Endothelial cell of umbilical vein (primary cell): ENCODE data around the gene CC2D2B. TPM values are rescaled to one million over a fixed set of nuclear protein-coding genes. Genes with fewer than 3 reads are reported as not detected.
"Not testable (repeated sequence)": the region's sequence is repeated elsewhere in the genome, so short reads cannot be mapped to it uniquely, and the experiment has no call there.

Experiments used
- BruUV-seq: library from RNA; stranded (reverse); fragments of 400-500 nt; replicated peaks from 2 replicates; lab custom pipeline; 2021; lab: Mats Ljungman, UMichigan
- CTCF ChIA-PET: fragments of 300-600, 350-600 bp; sonication (Branson Sonifier 250); formaldehyde crosslinking; loops from one replicate; lab custom pipeline; 2021; ENCODE audit warnings: antibody characterized with exemption, inconsistent platforms; lab: Charles Lee
- POLR2A ChIA-PET: fragments of 300-600, 350-600 bp; sonication (Branson Sonifier 250); formaldehyde crosslinking; loops from one replicate; lab custom pipeline; 2021; ENCODE audit warnings: antibody characterized with exemption, inconsistent platforms; lab: Charles Lee
- DNase-seq: peaks from one replicate; pipeline ENCODE4 v3.0.0-alpha.2; 2011; ENCODE audit warnings: low read depth, low spot score
- FAIRE-seq: peaks from 2 replicates; lab custom pipeline; 2011; peaks lifted over from hg19 to GRCh38; lab: Jason Lieb, UNC
- H2AFZ ChIP-seq: 2 replicates; pipeline ENCODE4 v1.6.0; 2012; ENCODE audit warnings: low read depth, low read length, control low read depth, inconsistent platforms
- H3K27ac ChIP-seq: 2 replicates; pipeline ENCODE4 v1.5.1; 2011; ENCODE audit warnings: low read depth, mild to moderate bottlenecking, control low read depth, low read length, moderate library complexity; ENCODE audit not compliant: insufficient read depth
- H3K27me3 ChIP-seq, 2 experiments: 2 replicates each; pipeline versions ENCODE4 v1.6.0 to v1.6.1; 2011; ENCODE audit warnings: low read length in 2 of 2, mixed read lengths in 1 of 2; ENCODE audit not compliant: control insufficient read depth in 2 of 2, insufficient read depth in 2 of 2
- H3K36me3 ChIP-seq, 2 experiments: 2 replicates in 1 of 2; 3 replicates in 1 of 2; pipeline ENCODE4 v1.5.1; 2011; ENCODE audit warnings: low read length in 2 of 2, mild to moderate bottlenecking in 1 of 2, moderate library complexity in 1 of 2; ENCODE audit not compliant: control insufficient read depth in 2 of 2, insufficient read depth in 2 of 2; ENCODE audit errors: extremely low read depth in 1 of 2
- H3K4me1 ChIP-seq: 3 replicates; pipeline ENCODE4 v1.5.1; 2011; ENCODE audit warnings: mild to moderate bottlenecking, low read length; ENCODE audit not compliant: control insufficient read depth, insufficient read depth; ENCODE audit errors: extremely low read depth
- H3K4me2 ChIP-seq: 2 replicates; pipeline ENCODE4 v1.6.1; 2011; ENCODE audit warnings: low read length, control low read depth, mixed read lengths; ENCODE audit not compliant: insufficient read depth
- H3K4me3 ChIP-seq, 3 experiments: fragments of 200-600 bp in 1 of 3; sonication (generic), shearing (Covaris generic) in 1 of 3; replicated peaks in 1 of 3; 2 replicates each; pipeline ENCODE4 v1.5.1; 2011 to 2016; ENCODE audit warnings: control low read depth in 3 of 3, low read length in 3 of 3, mild to moderate bottlenecking in 2 of 3, inconsistent platforms in 1 of 3, low read depth in 1 of 3, moderate library complexity in 1 of 3; ENCODE audit not compliant: insufficient read depth in 1 of 3
- H3K79me2 ChIP-seq: 2 replicates; pipeline ENCODE4 v1.6.0; 2012; ENCODE audit warnings: low read length, inconsistent platforms; ENCODE audit not compliant: control insufficient read depth, insufficient read depth
- H3K9ac ChIP-seq: replicated peaks from 2 replicates; pipeline ENCODE3; 2011; ENCODE audit warnings: low read length, control low read depth; ENCODE audit not compliant: insufficient read depth; ENCODE audit errors: extremely low read depth
- H3K9me1 ChIP-seq: replicated peaks from 3 replicates; pipeline ENCODE4 v1.6.0; 2011; ENCODE audit warnings: mild to moderate bottlenecking, low read length; ENCODE audit not compliant: control insufficient read depth, insufficient read depth; ENCODE audit errors: extremely low read depth
- H3K9me3 ChIP-seq: replicated peaks from 2 replicates; pipeline ENCODE4 v1.5.1; 2012; ENCODE audit warnings: low read length, inconsistent platforms; ENCODE audit not compliant: control insufficient read depth, insufficient read depth
- H4K20me1 ChIP-seq: replicated peaks from 2 replicates; pipeline ENCODE3; 2011; ENCODE audit warnings: mild to moderate bottlenecking, low read length; ENCODE audit not compliant: control insufficient read depth, insufficient read depth; ENCODE audit errors: extremely low read depth
- CTCF ChIP-seq, 2 donors: IDR thresholded peaks; 1 replicate in 1 of 2; 2 replicates in 1 of 2; pipeline ENCODE4 v1.5.1; 2011; ENCODE audit warnings: low read length in 2 of 2, mild to moderate bottlenecking in 2 of 2, moderate library complexity in 2 of 2, control low read depth in 1 of 2, inconsistent platforms in 1 of 2, low read depth in 1 of 2; ENCODE audit not compliant: insufficient read depth in 1 of 2; ENCODE audit errors: extremely low read depth in 1 of 2
- EZH2 ChIP-seq: IDR thresholded peaks from 2 replicates; pipeline ENCODE4 v1.6.1; 2012; ENCODE audit warnings: borderline replicate concordance, low read depth, mild to moderate bottlenecking, moderate library complexity, low read length, inconsistent platforms; ENCODE audit not compliant: severe bottlenecking
- FOS ChIP-seq: IDR thresholded peaks from 2 replicates; pipeline ENCODE4 v1.6.1; 2011; ENCODE audit warnings: mild to moderate bottlenecking, low read length, moderate library complexity, borderline replicate concordance; ENCODE audit not compliant: insufficient read depth
- GATA2 ChIP-seq: IDR thresholded peaks from 2 replicates; pipeline ENCODE4 v1.7.0; 2011; ENCODE audit warnings: low read depth, mild to moderate bottlenecking, moderate library complexity, mixed read lengths, low read length; ENCODE audit not compliant: insufficient read length, insufficient read depth
- JUN ChIP-seq: IDR thresholded peaks from 2 replicates; pipeline ENCODE4 v1.6.1; 2011; ENCODE audit warnings: borderline replicate concordance, low read depth; ENCODE audit not compliant: insufficient read length, insufficient read depth
- MYC ChIP-seq: IDR thresholded peaks from one replicate; pipeline ENCODE4 v1.6.1; 2011; ENCODE audit warnings: mild to moderate bottlenecking, low read depth, low read length
- POLR2A ChIP-seq: IDR thresholded peaks from 2 replicates; pipeline ENCODE4 v1.6.1; 2012; ENCODE audit warnings: low read depth, mild to moderate bottlenecking, control low read depth, low read length
- POLR2AphosphoS5 ChIP-seq: IDR thresholded peaks from 2 replicates; pipeline ENCODE4 v1.6.1; 2012; ENCODE audit warnings: low read depth, mild to moderate bottlenecking, control low read depth, low read length, moderate library complexity; ENCODE audit not compliant: insufficient read depth
- dilution Hi-C: fragments of 300-500 bp; cut with MboI; formaldehyde crosslinking; loops from one replicate; pipeline ENCODE4 v1.15.0; 2019; ENCODE audit warnings: low sequenced_read_pairs; ENCODE audit not compliant: extremely low pct_ligation_motif_present
- intact Hi-C: fragments of 100-400 bp; cut with micrococcal nuclease; formaldehyde crosslinking; loops from one replicate; pipeline ENCODE4 v1.10.0; 2022
- polyA plus RNA-seq, 4 experiments: library from polyadenylated mRNA; depleted of rRNA in 3 of 4; stranded (reverse) in 3 of 4; unstranded in 1 of 4; fragments of >200 nt; gene quantifications; 2 replicates each; pipeline versions ENCODE4 v1.2.1 to v1.2.3, GENCODE V29; 2011 to 2012; ENCODE audit warnings: missing spikeins in 1 of 4
- total RNA-seq: library from RNA; stranded (reverse); gene quantifications from 2 replicates; pipeline ENCODE4 v1.2.3, GENCODE V29; 2021
- TF ChIP-seq, protein P1 (sequence below): IDR thresholded peaks from 2 replicates; pipeline ENCODE4 v1.6.1; 2011; ENCODE audit not compliant: insufficient read depth, insufficient read length

Gene CC2D2B
- total and polyA plus RNA-seq, 2 donors (not counting 3 experiments of a cell fraction or from before 2014, with no cell fraction given), result 0.21 to 1.2 TPM

- Histone ChIP-seq H2AFZ (no peak overlapping the region), H3K4me2 (no peak overlapping the region), H3K27ac (no peak overlapping the region), H3K79me2 (no peaks in the 10 kb centered on the region), H3K9me3 (no peaks in the 10 kb centered on the region), H3K9ac (no peak overlapping the region), H3K9me1 (no peaks in the 10 kb centered on the region), H4K20me1 (no peaks in the 10 kb centered on the region), H3K4me1 (no peaks in the 10 kb centered on the region), H3K4me3 (no peak overlapping the region), H3K27me3 (peaks cover 3 to 9% of the 10 kb centered on the region in 2 experiments), H3K36me3 (no peaks in the 10 kb centered on the region)
- ChIA-PET CTCF (interaction anchor here (0.8 to 1.3 kb wide), 3 partner anchors 11 to 28 kb away, joined by 3 read pairs; no protein-coding TSS in a partner anchor), POLR2A (no interaction called here)
- DNase-seq, result no peak
- dilution Hi-C loops, result no loop called here
- no peak for TF ChIP-seq POLR2A
- TF ChIP-seq, protein P1, sequence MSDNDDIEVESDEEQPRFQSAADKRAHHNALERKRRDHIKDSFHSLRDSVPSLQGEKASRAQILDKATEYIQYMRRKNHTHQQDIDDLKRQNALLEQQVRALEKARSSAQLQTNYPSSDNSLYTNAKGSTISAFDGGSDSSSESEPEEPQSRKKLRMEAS, result no peak
- no peak for TF ChIP-seq JUN
- no peak for TF ChIP-seq CTCF (IDR thresholded peaks at IDR 0.05; ENCODE audit: extremely low read depth in 1 of 2, insufficient read depth in 1 of 2, low read depth in 1 of 2, low read length in 2 of 2)
- no peak for TF ChIP-seq GATA2
- TF ChIP-seq POLR2AphosphoS5, result no peak
- no peak for TF ChIP-seq FOS
- TF ChIP-seq MYC, result no peak
- TF ChIP-seq EZH2, result no peak
- no TSS peak for BruUV-seq
- intact Hi-C loops, result no loop called here
- no peak for FAIRE-seq
These were observed 80.9 kb downstream of the CC2D2B start for GRCh38 chr10:95988702-95989101.

GRCh38 chr10:95994376-95994775, 86.6 kb downstream of the CC2D2B start:
- intact Hi-C loops, H3K79me2 ChIP-seq, POLR2A ChIA-PET, H3K4me3 ChIP-seq, dilution Hi-C loops, H2AFZ ChIP-seq, H3K36me3 ChIP-seq, H3K9me3 ChIP-seq, H3K27ac ChIP-seq, DNase-seq, H4K20me1 ChIP-seq, H3K4me1 ChIP-seq, H3K9ac ChIP-seq, H3K27me3 ChIP-seq, FAIRE-seq, H3K9me1 ChIP-seq, H3K4me2 ChIP-seq, BruUV-seq, CTCF ChIA-PET: not testable (repeated sequence)
